ENCODE results near the gene DOP1B.

GRCh38 chr21:36194024-36194423 lies 37.4 kb downstream of the DOP1B start:
- no peak for TF ChIP-seq EZH2 (IDR thresholded peaks at IDR 0.05; ENCODE audit: borderline replicate concordance, low read length)
- no peak for TF ChIP-seq CTCF (IDR thresholded peaks at IDR 0.05; ENCODE audit: low read length)
